A549 (cell line): ENCODE measurements around the gene LMTK3.

Experiments used
- JUN ChIP-seq, 2 experiments: fragments of >200 bp; sonication (Bioruptor Twin); formaldehyde crosslinking; IDR thresholded peaks; 2 replicates in 1 of 2; 3 replicates in 1 of 2; pipeline ENCODE4 v1.6.1; 2016 to 2017
- JUNB ChIP-seq: fragments of >200 bp; sonication (Bioruptor Twin); formaldehyde crosslinking; IDR thresholded peaks from 2 replicates; pipeline ENCODE4 v1.6.1; 2016
- PBX3 ChIP-seq: IDR thresholded peaks from 2 replicates; pipeline ENCODE4 v1.6.1; 2012
- TF ChIP-seq, protein P1 (sequence below): fragments of >200 bp; sonication (Bioruptor Twin); formaldehyde crosslinking; IDR thresholded peaks from 3 replicates; pipeline ENCODE4 v1.5.1; 2016

GRCh38 chr19:48490981-48491792, 20.4 kb downstream of the LMTK3 start:
- TF ChIP-seq, protein P1, sequence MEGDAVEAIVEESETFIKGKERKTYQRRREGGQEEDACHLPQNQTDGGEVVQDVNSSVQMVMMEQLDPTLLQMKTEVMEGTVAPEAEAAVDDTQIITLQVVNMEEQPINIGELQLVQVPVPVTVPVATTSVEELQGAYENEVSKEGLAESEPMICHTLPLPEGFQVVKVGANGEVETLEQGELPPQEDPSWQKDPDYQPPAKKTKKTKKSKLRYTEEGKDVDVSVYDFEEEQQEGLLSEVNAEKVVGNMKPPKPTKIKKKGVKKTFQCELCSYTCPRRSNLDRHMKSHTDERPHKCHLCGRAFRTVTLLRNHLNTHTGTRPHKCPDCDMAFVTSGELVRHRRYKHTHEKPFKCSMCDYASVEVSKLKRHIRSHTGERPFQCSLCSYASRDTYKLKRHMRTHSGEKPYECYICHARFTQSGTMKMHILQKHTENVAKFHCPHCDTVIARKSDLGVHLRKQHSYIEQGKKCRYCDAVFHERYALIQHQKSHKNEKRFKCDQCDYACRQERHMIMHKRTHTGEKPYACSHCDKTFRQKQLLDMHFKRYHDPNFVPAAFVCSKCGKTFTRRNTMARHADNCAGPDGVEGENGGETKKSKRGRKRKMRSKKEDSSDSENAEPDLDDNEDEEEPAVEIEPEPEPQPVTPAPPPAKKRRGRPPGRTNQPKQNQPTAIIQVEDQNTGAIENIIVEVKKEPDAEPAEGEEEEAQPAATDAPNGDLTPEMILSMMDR: no peak
- TF ChIP-seq JUN (IDR thresholded peaks at IDR 0.05): no peak
- TF ChIP-seq JUNB: no peak
- TF ChIP-seq PBX3: 0 out of 2 replicates have a peak, but pooled peaks have one; percentile 32
